Testis (tissue), 3 donors: ENCODE data around the gene GMPR. TPM values are rescaled to one million over a fixed set of nuclear protein-coding genes. Genes with fewer than 3 reads are reported as not detected.

ENCODE experiments used
- DNase-seq: peaks from one replicate; pipeline ENCODE4 v3.0.0-alpha.2; 2019
- H3K27ac ChIP-seq, 2 donors: fragments of 200-600 bp; sonication (generic); one replicate each; pipeline ENCODE4 v1.5.1; 2019
- H3K27me3 ChIP-seq: fragments of 200-600 bp; sonication (generic); one replicate; pipeline ENCODE4 v1.5.1; 2019
- H3K36me3 ChIP-seq: fragments of 200-600 bp; sonication (generic); one replicate; pipeline ENCODE4 v1.5.1; 2017; ENCODE audit warnings: low read depth; ENCODE audit errors: missing control alignments
- H3K4me1 ChIP-seq: fragments of 200-600 bp; sonication (generic); one replicate; pipeline ENCODE4 v1.5.1; 2019
- H3K4me3 ChIP-seq, 2 donors: fragments of 200-600 bp; sonication (generic); one replicate each; pipeline ENCODE4 v1.5.1; 2017 to 2019
- H3K9me3 ChIP-seq: fragments of 200-600 bp; sonication (generic); one replicate; pipeline ENCODE4 v1.5.1; 2017
- CTCF ChIP-seq, 3 experiments: fragments of 450-650 bp in 2 of 3; fragments of 200-600 bp in 1 of 3; sonication (generic) in 1 of 3; IDR thresholded peaks; one replicate each; pipeline ENCODE4 v1.5.1; 2016 to 2019; ENCODE audit warnings: antibody characterized with exemption in 3 of 3, mild to moderate bottlenecking in 2 of 3, moderate library complexity in 1 of 3
- POLR2A ChIP-seq: fragments of 450-650 bp; IDR thresholded peaks from one replicate; pipeline ENCODE4 v1.6.1; 2017; ENCODE audit warnings: antibody characterized with exemption, mild to moderate bottlenecking, moderate library complexity
- WGBS, 2 donors: methylation state at CpG; one replicate each; pipeline ENCODE4 v1.1.5; 2018; 5-methylcytosine and 5-hydroxymethylcytosine counted together
- intact Hi-C: fragments of 100-400 bp; cut with DNase I; formaldehyde crosslinking; loops from one replicate; pipeline ENCODE4 v1.15.1; 2023; ENCODE audit warnings: low total_unique reads
- polyA plus RNA-seq: library from polyadenylated mRNA; stranded (reverse); fragments of 350-450 nt; fragmentation: Illumina TruSeq; extraction: RNeasy Lipid Tissue Mini Kit (QIAGEN cat#74804); gene quantifications from one replicate; pipeline ENCODE4 v1.2.3, GENCODE V29; 2014; ENCODE audit warnings: low read depth, low replicate concordance; ENCODE audit not compliant: insufficient read depth
- total RNA-seq, 2 donors: library from RNA; depleted of rRNA; stranded (reverse); fragments of >200 nt; gene quantifications; one replicate each; pipeline ENCODE4 v1.2.3, GENCODE V29; 2016

The GMPR gene
- total and polyA plus RNA-seq, 3 donors from 2014 or later: 121 to 215 (median 164) TPM

- H3K36me3 ChIP-seq: no peaks in the 10 kb centered on the region
- no peak overlapping the region for H3K27ac ChIP-seq
- H3K9me3 ChIP-seq: no peaks in the 10 kb centered on the region
- no peaks in the 10 kb centered on the region for H3K27me3 ChIP-seq
- TF ChIP-seq CTCF (IDR thresholded peaks at IDR 0.05) (no peak), POLR2A (no peak)
- 88 to 92% methylated on average over 10 of the region's 10 CpGs for WGBS, 2 donors
- H3K4me3 ChIP-seq: no peak overlapping the region
- H3K4me1 ChIP-seq: peaks cover 21% of the 10 kb centered on the region
- intact Hi-C loops: no loop called here
- no peak for DNase-seq
Measured at GRCh38 chr6:16253399-16254144, 15.2 kb downstream of the GMPR start.

- 89 to 93% methylated on average over 9 of the region's 9 CpGs for WGBS, 2 donors
Measured at GRCh38 chr6:16254535-16254934, 16.1 kb downstream of the GMPR start.

GRCh38 chr6:16256781-16257180 lies 18.4 kb downstream of the GMPR start:
- Histone ChIP-seq H3K4me3 (no peak overlapping the region), H3K27me3 (no peaks in the 10 kb centered on the region), H3K4me1 (peaks cover 26% of the 10 kb centered on the region), H3K9me3 (no peaks in the 10 kb centered on the region), H3K36me3 (no peaks in the 10 kb centered on the region), H3K27ac (peak overlapping the region; percentile 42 to 50)
- TF ChIP-seq CTCF (IDR thresholded peaks at IDR 0.05): no peak
- TF ChIP-seq POLR2A: no peak
- DNase-seq: no peak
- 60 to 75% methylated on average over 2 of the region's 2 CpGs for WGBS, 2 donors
- intact Hi-C loops: no loop called here

More at GRCh38 chr6:16254535-16254934, 16.1 kb downstream of the GMPR start:
- TF ChIP-seq CTCF (IDR thresholded peaks at IDR 0.05): no peak
- no peak for TF ChIP-seq POLR2A
- intact Hi-C loops: no loop called here
- Histone ChIP-seq H3K36me3 (no peaks in the 10 kb centered on the region), H3K4me1 (peaks cover 29% of the 10 kb centered on the region), H3K27me3 (no peaks in the 10 kb centered on the region), H3K9me3 (no peaks in the 10 kb centered on the region), H3K4me3 (no peak overlapping the region), H3K27ac (no peak overlapping the region)
- no peak for DNase-seq

GRCh38 chr6:16257999-16258708 lies 19.8 kb downstream of the GMPR start:
- no peaks in the 10 kb centered on the region for H3K9me3 ChIP-seq
- no peak for TF ChIP-seq CTCF (IDR thresholded peaks at IDR 0.05)
- TF ChIP-seq POLR2A: no peak
- H3K4me3 ChIP-seq: no peak overlapping the region
- peak overlapping the region; percentile 72 to 78 for H3K27ac ChIP-seq
- peak; percentile 73 for DNase-seq
- H3K4me1 ChIP-seq: peaks cover 26% of the 10 kb centered on the region
- intact Hi-C loops: no loop called here
- H3K36me3 ChIP-seq: no peaks in the 10 kb centered on the region
- H3K27me3 ChIP-seq: no peaks in the 10 kb centered on the region
- 54 to 61% methylated on average over 7 of the region's 7 CpGs for WGBS, 2 donors
